Skin of body (tissue), 3 donors: ENCODE measurements around the gene CAV1. TPM values are rescaled to one million over a fixed set of nuclear protein-coding genes. Genes with fewer than 3 reads are reported as not detected.

Experiments used
- DNase-seq: peaks from one replicate; lab custom pipeline; 2025; lab: John Stamatoyannopoulos, UW
- small RNA-seq: library from RNA; depleted of rRNA; stranded (forward); fragments of <200 nt; gene quantifications from one replicate; pipeline ENCODE3, GENCODE V24; 2014; ENCODE audit warnings: low replicate concordance
- total RNA-seq: library from RNA; depleted of rRNA; stranded (reverse); fragments of >200 nt; gene quantifications from one replicate; pipeline ENCODE4 v1.2.3, GENCODE V29; 2014

Gene CAV1
- total RNA-seq, 1 donor from 2014 or later, result 243 TPM

DNA sequence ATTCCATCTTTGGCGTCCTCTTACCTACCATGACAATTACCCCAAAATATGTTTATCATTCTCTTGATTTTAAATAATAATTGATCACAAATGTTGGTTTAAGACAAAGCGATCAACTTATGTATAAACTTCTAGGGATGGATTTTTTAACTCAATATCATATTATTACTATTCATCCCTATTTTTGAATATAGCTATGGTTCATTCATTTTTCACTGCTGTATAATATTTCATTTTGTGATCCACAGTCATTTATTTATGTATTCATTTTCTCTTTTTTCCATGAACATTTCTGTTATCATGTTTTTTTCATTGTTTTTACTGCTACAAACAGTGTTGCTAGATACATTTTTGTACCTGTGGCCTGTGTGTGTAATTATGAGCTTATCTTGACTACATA is 85.9 kb downstream of the CAV1 start:
- no peak for DNase-seq

Small RNA genes within 50 kb of the gene (small RNA-seq; reads per million reads assigned to genes)
- gene AC006159.2, result not detected

Other genes starting within 250 kb of the CAV1 start
- 78.6 TPM for gene CAV2, start 25.3 kb upstream of the CAV1 start, total RNA-seq
- gene MET, start 147.2 kb downstream of the CAV1 start, total RNA-seq, result 7.1 TPM